GM18526 (cell line): Measurements from ENCODE around the gene PLCH2.

Experiments used
- POLR2A ChIP-seq: IDR thresholded peaks from 3 replicates; pipeline ENCODE4 v1.6.1; 2011; ENCODE audit not compliant: insufficient read length; ENCODE audit errors: extremely low read depth

Gene PLCH2

DNA sequence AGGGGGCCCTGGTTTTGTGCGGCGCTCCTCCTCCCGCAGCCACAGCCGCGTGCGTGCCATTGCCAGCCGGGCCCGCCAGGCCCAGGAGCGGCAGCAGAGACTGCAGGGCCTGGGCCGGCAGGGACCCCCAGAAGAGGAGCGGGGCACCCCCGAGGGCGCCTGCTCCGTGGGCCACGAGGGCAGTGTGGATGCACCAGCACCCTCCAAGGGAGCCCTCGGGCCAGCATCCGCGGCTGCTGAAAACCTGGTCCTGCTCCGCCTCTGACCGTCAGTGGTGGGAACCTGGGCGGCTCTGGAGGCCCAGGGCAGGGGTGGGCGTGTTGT, 28.8 kb downstream of the PLCH2 start:
- no peak for TF ChIP-seq POLR2A

DNA sequence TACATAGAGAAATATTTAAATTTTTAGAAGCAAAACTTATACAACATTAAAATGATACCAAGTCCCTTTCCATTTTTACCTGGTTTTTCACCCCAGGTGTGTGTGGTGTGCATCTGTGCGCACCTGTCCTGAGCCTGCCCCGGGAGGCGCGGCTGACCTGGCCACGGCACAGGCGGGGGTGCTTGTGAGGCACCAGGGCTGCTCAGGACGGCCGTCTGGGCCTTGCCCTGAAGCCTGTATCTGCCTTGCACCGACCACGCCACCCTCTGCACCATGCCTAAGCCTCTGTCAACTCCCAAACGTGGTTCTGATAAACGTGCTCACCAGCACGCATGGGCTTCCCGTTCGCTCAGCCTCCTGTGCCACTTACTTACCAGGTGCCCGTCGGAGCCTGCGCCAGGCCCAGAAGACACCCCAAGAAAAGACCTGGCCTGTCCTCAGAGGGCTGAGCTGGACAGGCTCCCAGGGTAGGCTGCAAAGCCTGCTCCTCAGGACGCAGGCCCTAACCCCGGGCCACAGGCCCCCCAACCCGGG, 29.4 kb downstream of the PLCH2 start:
- TF ChIP-seq POLR2A, result no peak

DNA sequence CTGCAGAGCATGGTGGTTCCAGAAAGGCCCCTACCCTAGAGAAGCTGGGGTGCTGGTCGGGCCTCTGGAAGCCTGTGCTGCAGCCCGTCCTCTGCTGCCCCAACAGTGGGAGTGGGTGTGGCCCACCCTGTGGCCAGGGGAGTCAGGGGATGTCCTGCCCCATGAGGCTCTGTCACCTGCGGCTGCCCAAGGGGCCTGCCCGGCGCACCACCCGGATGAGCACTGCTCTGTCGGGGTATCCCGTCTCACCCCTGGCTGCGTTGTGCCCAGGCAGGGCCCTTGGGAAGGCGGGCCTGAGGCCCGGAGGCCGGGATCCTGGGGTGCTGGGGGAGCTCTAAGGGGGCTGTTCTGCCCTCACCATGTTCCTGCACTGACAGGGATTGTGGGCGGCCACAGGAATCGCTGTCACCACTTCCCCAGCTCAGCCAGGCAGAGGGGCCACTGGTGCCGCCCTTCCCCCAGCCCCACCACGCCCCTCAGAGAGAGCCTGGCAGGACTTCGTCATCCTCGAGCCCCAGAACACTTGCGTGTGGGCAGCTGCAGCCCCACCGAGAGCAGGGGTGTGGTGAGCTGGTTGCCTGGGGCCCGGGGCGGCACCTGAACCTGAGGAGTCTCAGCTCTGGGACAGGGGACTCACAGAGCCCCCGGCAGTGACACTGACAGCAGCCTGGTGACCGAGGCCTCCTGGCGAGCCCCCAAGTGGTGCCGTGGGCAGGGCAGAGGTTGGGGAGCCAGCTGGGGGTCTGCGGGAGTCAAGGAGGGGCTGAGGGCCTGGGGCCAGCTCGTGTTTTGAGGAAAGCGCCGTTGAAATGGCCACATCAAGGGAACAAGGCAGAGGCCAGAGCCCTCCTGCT, 30.1 kb downstream of the PLCH2 start:
- no peak for TF ChIP-seq POLR2A

DNA sequence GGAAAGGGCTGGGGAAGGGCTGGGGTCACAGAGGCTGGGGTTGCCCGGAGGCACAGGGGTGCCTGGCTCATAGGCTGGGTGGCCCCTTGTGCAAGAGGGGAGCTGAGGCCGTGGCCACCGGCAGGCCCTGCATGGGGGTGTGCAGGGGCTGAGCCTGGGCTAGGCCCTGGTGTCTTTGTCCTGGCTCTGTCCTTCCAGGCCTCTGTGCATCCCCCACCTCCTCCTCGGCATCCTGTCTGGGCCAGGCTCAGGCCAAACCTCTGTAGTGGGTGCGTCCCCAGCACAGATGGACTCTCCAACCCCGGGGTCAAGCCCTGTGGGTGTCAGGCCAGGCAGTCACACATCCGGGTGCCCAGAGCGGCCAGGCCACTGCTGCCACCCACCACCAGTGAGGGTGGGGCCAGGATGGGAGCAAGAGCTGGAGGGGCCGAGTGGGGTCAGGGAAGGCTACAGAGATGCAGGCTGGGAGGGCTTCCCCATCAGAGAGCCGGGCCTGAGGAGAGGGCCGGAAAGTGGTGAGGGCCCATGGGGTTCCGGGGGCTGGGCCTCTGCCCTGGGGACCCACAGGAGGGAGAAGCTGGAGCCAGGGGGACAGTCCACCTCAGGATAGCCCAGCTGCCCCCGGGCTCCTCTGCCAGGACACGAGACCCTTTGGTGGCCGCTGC, 30.9 kb downstream of the PLCH2 start:
- TF ChIP-seq POLR2A, result no peak

DNA sequence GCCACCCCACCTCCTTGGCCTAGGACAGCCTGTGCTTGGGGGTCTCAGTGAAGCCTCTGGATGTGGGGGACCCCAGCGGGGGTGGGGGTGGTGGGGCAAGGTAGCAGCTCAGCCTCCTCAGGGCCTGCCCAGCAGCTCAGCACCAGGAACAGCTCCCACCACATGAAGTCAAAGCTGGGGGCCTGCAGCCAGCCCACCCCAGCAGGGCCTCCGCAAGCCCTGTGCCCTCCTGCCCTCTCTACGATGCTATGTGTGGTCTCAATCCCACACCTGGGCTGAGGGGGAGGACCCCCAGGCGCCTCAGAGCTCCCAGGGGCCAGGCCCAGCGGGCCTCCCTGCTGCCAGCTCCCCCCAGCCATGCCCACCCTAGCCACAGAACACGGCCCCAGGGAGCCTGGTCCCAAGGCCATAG, 31.7 kb downstream of the PLCH2 start:
- TF ChIP-seq POLR2A, result no peak

DNA sequence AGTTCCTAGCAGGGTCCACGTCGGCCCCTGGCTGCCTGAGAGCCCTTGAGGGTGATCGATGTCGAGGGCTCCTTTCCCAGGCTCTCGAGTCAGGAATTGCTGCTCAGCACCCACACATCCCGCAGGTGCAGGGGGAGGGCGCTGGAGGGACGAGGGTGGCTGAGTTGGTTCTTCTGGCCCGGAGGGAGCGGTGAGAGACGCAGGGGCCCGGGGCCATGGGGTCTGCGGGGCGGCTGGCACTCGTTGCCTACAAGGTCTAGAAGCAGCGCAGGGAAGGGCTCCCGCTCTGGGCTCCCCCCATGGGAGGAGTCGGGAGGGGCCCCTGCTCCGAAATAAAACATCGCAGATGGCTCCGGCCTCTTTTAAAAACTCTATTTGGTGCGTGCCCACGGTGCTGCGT, 32.1 kb downstream of the PLCH2 start:
- TF ChIP-seq POLR2A, result no peak

DNA sequence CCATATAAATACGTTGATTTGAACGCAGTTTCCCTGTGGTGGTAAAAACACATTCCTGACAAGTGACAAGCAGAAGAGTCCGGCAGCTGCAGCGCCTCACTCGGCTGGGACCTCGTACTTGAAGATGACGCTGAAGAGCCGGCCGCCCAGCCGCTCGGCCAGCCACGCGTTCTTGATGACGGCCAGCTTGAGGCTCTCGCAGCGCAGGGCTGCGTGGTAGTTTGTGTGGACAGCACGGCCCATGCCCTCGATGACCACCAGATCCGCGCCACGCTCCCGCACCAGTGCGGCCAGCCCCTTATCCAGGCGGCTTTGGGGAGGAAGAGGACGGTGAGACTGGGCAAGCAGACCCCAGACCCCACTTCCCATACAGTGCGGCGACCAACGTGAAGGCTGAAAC, 32.7 kb downstream of the PLCH2 start:
- TF ChIP-seq POLR2A, result no peak

DNA sequence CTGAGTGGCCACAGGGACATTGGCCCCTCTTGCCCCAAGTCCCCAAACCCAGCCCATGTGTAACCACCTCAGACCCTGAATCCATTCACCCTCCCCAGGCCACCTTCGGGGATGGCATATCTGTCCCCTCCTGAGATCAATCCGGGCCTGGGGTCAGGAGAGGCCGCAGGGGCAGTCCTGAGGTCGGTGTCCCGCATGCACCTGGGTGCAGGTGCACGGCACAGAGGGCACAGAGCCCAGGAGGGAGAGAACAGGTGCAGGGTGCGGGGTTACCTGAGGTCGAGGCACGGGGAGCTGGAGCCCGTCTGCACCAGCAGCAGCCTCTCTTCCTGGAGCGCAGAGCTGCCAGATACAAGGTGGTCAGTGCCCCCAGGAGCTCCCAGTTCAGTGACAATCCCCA, 33.5 kb downstream of the PLCH2 start:
- TF ChIP-seq POLR2A, result no peak

DNA sequence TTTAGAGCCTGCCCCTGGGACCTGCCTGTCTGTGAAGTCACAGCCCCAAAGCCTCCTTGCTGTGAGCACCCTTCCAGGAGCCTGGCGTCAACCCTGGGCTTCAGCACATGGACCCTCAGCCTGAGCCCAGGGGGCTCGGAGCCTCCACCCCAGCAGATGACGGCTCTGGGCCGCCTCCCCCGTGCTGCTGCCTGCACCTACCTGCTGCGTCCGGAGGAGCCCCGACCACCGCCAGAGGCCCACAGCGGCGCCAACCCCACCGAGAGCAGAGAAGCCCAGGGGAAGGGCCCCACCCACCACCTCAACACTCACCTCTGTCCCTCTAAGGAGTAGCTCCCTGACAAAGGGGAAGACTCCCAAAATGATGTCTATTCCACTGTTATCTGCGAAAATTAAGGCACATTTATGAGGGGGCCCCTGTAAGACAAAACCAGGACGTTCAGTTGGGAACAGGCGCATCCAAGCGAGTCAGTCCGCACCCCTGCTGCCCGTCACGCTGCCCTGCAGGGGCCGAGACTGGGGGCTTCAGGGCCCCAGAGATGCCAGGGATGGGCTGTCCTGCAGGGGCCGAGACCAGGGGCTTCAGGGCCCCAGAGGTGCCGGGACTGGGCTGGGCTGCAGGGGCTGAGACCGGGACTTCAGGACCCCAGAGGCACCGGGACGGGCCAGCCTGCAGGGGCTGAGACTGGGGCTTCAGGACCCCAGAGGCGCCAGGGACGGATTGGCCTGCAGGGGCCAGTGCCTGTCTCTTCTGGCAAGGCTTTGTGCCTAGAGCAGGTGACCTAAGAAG, 34.5 kb downstream of the PLCH2 start:
- no peak for TF ChIP-seq POLR2A

DNA sequence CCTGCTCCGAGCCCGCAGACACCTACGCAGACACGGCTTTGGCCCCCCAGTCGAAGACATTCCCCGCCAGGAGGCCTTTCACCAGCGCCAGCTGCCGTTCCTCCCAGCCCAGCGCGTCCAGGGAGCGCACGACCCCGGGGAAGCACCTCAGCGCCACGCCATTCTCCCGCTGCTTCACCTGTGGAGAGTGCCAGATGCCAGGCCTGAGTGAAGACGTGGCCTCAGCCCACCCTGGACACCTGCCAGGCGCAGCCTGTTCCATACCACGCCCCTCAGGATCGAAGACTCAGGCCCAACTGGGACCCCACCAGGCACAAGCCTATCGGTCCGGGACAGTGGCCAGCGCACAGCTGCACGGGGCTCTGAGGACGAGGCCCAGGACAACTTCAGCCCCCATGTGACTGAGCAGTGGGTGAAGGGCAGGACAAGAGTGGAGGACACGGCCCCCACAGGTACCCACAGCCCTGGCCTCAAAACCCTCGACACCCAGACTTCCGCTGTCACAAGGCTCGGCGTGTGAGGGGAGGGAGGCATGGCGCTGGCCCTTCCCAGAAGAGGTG, 36.9 kb downstream of the PLCH2 start:
- TF ChIP-seq POLR2A, result no peak

DNA sequence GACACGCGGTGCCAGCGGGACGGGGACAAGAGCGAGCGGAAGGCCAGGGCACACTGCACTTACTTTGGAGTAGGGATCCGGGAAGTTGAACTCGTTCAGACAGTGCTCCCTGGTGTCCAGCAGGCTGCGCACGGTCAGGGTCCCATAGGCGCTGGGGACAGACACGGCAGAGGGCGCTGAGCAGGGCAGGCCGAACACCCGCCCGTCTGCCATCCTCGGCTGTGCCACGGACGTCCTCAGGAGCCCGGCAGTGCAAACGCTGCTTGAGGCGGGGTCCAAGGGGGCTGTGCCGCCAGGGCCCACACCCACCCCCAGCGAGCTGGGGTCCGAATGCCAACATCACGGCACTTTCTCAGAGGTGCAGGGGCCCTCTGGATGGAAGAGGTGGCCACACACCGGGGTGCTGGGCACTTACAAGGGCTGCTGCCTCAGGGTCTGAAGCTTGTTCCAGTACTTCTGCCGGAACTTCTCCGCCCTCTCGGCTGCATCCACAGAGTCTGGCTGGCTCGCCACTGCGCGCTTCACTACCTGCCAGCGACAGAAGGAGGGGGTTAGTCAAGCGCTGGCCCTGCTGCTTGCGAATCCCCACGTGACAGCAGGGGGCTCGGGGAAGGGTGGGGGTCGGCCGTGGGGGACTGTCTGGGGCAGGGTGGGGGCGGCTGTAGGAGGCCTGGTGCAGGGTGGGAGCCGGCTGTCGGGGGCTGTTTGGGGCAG, 38.0 kb downstream of the PLCH2 start:
- no peak for TF ChIP-seq POLR2A

DNA sequence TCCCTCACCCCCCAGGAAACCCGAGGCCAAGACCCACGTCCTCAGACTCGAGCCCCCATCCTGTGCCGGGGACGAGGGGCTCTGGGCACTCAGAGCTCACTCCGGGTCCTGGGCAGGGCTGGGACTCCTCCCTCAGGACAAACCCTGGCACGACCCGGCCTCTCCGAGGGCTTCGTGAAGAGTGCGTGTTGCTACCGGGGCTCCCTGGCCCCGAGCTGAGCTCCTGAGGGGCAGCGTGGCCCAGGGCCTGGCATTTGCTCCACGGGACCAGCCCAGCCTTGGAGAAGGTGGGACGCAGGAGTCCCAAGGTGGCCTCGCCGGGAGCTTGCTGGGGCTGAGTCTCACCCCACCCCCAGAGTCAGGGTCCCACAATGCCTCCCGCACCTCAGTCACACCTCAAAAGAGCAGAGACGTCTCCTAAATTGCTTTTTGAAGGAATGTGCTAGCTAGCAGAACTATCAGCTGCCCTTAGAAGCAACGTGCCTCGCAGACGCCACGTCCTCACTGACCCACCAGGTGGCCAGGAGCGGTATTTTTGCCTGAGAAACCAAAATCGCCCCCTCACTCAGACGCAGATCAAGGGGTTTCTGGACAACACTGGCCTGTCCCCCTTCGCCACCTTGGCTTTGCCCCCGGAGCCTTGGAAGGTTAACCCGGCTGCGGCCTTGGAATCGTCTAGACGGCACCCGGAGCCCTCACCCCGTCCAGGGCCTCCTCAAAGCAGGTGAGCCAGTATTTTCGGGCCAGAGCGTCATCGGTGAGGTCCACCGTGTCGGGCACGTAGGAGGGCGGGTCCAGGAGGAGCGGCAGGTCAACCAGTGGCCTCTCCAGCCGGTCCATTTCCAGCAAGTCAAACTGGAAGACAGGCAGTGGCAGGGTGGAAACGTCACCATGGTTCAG, 39.0 kb downstream of the PLCH2 start:
- TF ChIP-seq POLR2A, result no peak

DNA sequence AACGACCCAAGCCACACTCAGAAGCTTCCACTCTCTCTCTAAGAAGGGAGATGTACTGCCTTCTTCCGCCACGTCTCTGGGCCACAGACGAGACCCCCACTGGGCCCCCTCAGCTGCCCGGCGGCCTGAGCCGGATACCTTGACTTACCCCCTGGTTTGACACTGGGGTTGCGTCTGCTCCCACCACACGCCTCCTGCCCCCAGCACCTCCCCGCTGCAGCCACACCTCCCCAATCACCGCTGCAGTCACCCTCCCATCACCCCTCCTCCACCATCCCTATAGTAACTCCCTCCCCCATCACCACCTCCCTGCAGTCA, 39.6 kb downstream of the PLCH2 start:
- no peak for TF ChIP-seq POLR2A

DNA sequence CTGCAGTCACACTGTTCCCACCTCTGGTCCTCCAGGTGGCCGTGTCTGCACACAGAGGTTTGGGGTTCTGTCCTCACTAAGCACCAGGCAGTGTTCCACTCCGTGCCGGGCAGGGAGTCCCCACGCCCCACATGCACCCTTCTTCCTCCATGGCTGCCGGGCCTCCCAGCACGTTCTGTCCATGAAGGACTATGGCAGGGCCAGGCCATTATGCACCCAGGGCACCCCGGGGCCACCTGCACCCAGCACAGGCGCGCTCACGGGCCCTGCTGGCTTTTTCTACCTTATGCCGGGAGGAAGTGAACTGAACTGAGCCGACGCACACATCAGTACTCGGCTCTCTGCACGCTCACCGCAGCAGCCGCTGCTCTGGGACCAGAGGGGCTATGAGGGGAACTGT, 40.0 kb downstream of the PLCH2 start:
- no peak for TF ChIP-seq POLR2A

DNA sequence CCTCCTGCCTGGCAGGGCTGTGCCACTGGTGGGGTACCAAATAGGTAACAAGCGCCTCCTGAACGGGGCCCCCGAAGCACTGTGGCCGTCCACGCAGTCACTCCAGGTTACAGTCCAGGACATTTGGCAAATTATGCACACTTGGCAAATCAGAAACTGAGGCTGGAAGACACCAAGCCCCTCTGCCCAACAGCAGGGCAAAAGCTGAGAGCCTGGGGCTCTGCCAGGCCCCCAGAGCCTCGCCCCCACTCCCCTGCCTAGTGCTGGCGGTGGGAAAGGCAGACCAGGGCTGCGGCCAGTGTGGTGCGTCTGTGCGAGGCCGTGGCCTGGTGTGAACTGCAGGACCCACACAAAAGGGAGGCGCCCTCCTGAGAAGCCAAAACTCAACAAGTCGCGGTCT, 40.9 kb downstream of the PLCH2 start:
- TF ChIP-seq POLR2A, result no peak

DNA sequence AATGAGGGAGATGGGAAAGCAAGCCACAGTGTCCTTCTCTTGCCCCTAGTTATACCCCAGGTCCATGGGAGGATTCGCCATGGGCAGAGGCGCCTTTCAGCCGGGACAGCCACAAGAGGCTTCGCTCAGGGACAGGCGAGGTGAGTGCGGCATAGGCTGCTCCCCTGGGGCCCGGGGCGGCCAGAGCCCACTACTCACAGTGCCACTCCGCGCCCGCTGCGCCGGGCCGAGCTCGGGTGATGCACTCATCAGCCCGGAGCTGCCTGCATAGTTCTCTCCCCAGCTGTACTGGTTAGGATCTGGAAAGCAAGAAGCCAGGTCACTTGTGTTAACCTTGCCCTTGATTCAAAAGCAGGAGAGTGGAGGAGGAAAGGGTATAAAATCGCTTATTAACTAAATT, 41.9 kb downstream of the PLCH2 start:
- TF ChIP-seq POLR2A, result no peak
